Measurements from ENCODE around the gene LAMA3.

Gene LAMA3

GRCh38 chr18:23824240-23824639 is 135.0 kb downstream of the LAMA3 start:
- DNase-seq (ENCODE audit: low read depth), result no peak

GRCh38 chr18:23824669-23825068 is 135.4 kb downstream of the LAMA3 start:
- DNase-seq (ENCODE audit: low read depth), result no peak

GRCh38 chr18:23825496-23825895 is 136.2 kb downstream of the LAMA3 start:
- no peak for DNase-seq (ENCODE audit: low read depth)

GRCh38 chr18:23825978-23826405 is 136.7 kb downstream of the LAMA3 start:
- no peak for DNase-seq (ENCODE audit: low read depth)

GRCh38 chr18:23826850-23827620 is 137.8 kb downstream of the LAMA3 start:
- DNase-seq (ENCODE audit: low read depth), result no peak

GRCh38 chr18:23827681-23828080 is 138.4 kb downstream of the LAMA3 start:
- DNase-seq (ENCODE audit: low read depth), result no peak

- DNase-seq (ENCODE audit: low read depth), result no peak
Observed at GRCh38 chr18:23828426-23828825, 139.2 kb downstream of the LAMA3 start.

- no peak for DNase-seq (ENCODE audit: low read depth)
Observed at GRCh38 chr18:23832911-23833310, 143.7 kb downstream of the LAMA3 start.

- DNase-seq (ENCODE audit: low read depth), result no peak
Observed at GRCh38 chr18:23833714-23834113, 144.5 kb downstream of the LAMA3 start.

- DNase-seq (ENCODE audit: low read depth), result no peak
Observed at GRCh38 chr18:23835091-23835490, 145.8 kb downstream of the LAMA3 start.

GRCh38 chr18:23835506-23835905 is 146.3 kb downstream of the LAMA3 start:
- DNase-seq (ENCODE audit: low read depth), result no peak

GRCh38 chr18:23837591-23837990 is 148.3 kb downstream of the LAMA3 start:
- no peak for DNase-seq (ENCODE audit: low read depth)

GRCh38 chr18:23838233-23838632 is 149.0 kb downstream of the LAMA3 start:
- DNase-seq (ENCODE audit: low read depth), result no peak

- no peak for DNase-seq (ENCODE audit: low read depth)
Observed at GRCh38 chr18:23838801-23839366, 149.6 kb downstream of the LAMA3 start.

GRCh38 chr18:23842305-23842704 is 153.1 kb downstream of the LAMA3 start:
- no peak for DNase-seq (ENCODE audit: low read depth)

- DNase-seq (ENCODE audit: low read depth), result no peak
Observed at GRCh38 chr18:23844991-23845680, 155.9 kb downstream of the LAMA3 start.

- DNase-seq (ENCODE audit: low read depth), result no peak
Observed at GRCh38 chr18:23845988-23846630, 156.9 kb downstream of the LAMA3 start.

- DNase-seq (ENCODE audit: low read depth), result no peak
Observed at GRCh38 chr18:23847321-23847986, 158.2 kb downstream of the LAMA3 start.

- DNase-seq (ENCODE audit: low read depth), result no peak
Observed at GRCh38 chr18:23849141-23849540, 159.9 kb downstream of the LAMA3 start.

- DNase-seq (ENCODE audit: low read depth), result no peak
Observed at GRCh38 chr18:23850215-23850614, 161.0 kb downstream of the LAMA3 start.

GRCh38 chr18:23851470-23852002 is 162.3 kb downstream of the LAMA3 start:
- no peak for DNase-seq (ENCODE audit: low read depth)

Data from CMK (cell line).